IPS DF 19.7 (cell line): ENCODE measurements around the gene SHROOM3.
"Not testable (repeated sequence)": the region's sequence is repeated elsewhere in the genome, so short reads cannot be mapped to it uniquely, and the experiment has no call there.

Experiments
- DNase-seq: peaks from one replicate; pipeline ENCODE4 v3.0.0-alpha.2; 2013; ENCODE audit warnings: low read depth, low spot score

The SHROOM3 gene

DNA sequence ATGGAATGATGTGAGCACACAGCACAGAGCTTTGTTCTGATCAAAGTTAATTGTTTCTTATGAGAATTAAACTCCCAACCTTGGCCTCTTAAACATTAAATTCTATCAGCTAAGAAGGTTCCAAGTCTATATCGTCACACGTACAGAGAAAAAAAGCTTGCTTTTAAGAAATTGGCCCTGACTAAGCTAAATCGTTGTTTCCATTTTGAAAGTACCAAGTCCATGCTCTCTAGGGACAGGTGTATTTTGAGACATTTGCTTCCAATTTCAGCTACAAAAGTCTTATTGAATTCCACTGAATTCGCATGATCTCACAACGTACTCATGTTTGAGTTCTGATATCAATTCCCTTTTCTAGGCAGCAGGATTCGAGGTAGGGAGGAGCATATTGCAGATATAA, 157.4 kb downstream of the SHROOM3 start:
- DNase-seq, result no peak

DNA sequence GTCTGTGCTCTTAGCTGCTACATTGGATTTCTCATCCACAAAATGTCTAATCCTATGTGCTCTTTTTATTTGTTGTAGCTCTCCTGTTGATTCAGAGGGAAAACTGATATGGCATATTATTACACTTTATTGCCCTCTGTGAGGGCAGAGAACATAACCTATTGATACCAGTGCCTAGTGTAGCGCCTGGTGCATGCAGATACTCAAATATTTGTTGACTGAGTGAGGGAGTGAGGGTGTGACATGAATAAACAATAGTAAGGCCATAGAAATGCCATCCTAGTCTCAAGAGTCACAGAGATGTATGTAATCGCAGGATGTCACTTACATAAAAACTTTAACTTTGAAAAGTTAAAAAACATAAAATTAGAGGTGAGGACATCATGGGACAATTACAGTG, 159.1 kb downstream of the SHROOM3 start:
- DNase-seq, result no peak

DNA sequence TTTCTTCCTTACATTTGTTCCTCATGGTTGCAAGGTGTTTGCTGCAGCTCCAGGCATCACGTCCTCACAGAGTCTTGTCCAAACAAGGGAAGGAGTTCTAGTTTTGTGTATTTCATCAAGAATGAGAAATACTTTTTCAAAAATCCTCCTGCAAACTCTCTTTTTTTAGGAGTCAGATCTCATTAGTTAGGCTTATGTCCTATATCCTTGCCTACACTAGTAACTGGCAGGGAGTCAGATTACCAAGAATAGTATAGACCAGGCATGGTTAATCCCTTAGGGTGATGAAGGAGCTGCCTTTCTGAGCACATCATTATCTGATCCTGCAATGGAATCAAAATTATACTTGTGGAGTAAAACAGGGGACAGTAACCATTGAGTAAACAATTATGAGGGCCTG, 160.4 kb downstream of the SHROOM3 start:
- no peak for DNase-seq

GRCh38 chr4:76596713-76597112, 161.7 kb downstream of the SHROOM3 start:
- DNase-seq, result no peak

- no peak for DNase-seq
Measured at GRCh38 chr4:76597423-76597979, 162.5 kb downstream of the SHROOM3 start.

DNA sequence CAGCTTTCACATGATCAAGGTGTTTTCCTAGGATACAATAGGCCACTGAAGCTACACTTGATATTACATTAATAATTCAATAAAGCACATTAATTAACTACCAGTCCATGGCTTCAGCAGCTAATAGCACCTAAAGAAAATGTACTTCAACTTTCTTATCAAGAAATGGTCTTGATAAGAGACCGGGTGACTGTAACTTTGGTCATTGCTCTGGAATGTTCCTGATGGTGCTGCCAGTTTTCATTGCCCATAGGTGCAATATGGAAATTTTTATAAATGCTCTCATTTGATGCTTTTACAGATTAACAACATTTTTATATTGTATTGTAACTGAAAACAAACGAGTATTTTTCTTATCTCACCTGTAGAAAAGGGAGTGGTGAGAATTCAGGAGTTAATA, 165.4 kb downstream of the SHROOM3 start:
- DNase-seq, result no peak

- no peak for DNase-seq
Measured at GRCh38 chr4:76601791-76602190, 166.8 kb downstream of the SHROOM3 start.

DNA sequence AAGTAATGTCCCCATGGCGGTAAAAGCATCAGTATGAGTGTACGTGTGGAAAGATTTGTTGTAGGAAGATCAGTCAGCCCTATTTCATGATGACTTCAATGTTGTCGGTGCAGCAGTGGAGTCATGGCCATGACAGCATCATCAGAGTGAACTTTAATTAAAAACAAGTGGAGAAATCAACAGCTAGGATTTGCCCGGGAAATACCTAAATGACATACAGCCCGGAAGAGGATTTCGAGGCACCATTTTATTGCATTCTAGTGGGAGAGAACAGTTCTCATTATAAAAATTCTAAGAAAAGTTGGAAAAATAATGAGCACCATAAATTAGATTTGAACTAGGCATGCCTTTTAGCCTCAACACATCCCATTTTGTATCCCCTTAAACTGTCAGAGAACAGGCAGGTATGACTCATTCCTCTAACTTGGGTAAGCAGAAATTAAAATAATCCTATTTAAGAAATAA, 170.1 kb downstream of the SHROOM3 start:
- no peak for DNase-seq

DNA sequence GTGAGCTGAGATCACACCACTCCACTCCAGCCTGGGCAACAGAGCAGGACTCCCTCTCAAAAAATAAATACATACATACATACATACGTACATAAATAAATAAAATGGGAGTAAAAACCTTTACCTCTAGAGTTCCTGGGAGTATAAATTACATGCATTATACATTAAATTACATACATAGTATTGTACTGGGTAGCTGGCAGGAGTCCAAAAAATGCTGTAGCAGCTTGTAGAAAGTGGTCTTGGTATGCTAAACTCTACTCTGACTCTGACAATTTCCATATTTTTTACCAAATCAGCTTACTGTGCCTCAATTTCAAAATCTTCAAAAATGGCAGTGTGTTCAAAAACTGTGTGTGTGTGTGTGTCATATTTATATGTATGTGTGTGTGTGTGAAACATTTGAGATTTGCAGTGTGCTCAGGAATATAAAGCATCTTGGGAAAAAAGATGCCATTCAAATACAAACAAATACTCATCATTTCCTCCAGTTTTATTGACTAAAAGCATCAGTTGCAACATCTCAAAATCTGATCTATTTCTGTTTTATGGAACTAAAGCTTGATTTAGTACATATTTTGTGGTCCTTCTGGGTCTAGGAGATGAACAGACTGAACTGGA, 171.7 kb downstream of the SHROOM3 start:
- no peak for DNase-seq

DNA sequence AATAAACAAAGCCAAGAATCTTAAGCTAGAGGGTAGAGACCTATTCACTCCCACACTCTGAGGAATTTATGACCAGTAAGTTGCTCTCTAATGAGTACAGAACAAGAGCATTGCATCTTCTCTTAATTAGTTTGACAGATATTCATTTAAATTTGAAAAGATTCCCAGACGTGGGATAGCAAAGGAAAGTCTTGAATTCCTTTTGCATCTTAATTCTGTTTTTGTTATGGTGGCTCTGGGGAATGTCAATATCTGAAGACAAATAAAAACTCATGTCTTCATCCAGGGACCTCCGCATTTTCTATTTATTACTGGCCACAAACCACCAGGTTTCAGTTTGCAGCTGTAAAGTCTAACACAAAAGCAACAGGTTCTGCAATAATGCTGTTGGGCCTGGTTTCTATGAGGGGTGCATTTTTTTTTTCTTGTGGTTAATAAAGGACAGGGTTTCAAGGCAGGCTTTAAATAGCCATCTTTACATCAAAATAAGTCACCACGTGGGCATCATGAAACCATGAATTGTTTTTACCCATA, 172.3 kb downstream of the SHROOM3 start:
- no peak for DNase-seq

- no peak for DNase-seq
Measured at GRCh38 chr4:76607846-76608245, 172.8 kb downstream of the SHROOM3 start.

DNA sequence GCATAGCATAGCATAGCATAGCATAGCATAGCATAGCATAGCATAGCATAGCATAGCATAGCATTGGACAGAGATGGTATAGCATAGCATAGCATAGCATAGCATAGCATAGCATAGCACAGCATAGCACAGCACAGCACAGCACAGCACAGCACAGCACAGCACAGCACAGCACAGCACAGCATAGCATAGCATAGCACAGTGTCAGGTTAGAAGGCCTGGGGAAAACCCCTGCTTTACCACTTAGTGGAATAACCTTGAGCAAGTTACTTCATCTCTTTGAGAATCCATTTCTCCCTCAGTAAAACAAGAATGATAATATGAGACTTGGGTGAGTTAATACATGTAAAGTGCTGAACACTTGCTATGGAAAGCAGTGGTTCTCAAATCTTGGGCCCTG, 173.5 kb downstream of the SHROOM3 start:
- not testable (repeated sequence) for DNase-seq

DNA sequence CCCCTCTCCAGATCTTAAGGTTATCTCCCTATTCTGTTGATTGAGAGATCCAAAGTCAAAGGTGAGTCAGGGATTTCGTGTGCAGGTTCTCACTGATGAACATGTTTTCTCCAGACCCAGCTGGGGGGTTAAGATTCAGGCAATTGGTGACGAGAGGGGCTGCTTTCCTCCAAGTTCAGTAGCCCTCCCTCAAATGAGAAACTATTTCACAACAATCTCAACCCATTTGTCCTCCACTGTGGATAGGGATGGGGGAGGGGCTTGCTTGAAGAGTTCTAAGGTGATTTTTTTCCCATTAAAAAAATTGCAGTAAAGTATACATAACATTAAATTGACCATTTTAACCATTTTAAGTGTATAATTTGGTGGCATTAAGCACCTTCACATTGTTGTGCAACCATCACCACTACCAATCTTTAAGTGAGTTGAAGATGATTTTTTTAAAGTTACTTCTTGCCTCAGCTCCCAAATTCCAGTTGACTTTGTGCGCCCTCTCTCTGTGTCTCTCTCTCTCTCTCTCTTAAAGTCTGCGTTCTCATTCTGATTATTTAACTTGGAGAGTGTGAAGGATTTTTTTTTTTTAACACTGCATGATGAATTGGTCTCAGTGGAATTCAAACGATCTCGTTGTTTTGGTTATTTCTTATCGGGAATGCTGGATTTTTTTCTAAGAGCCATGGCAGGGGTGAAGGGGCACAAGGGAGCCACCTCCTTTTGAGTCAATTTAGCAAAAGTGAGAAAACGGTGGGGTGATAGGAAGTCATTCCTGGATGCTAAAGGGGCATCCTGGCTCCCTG, 175.9 kb downstream of the SHROOM3 start:
- no peak for DNase-seq

DNA sequence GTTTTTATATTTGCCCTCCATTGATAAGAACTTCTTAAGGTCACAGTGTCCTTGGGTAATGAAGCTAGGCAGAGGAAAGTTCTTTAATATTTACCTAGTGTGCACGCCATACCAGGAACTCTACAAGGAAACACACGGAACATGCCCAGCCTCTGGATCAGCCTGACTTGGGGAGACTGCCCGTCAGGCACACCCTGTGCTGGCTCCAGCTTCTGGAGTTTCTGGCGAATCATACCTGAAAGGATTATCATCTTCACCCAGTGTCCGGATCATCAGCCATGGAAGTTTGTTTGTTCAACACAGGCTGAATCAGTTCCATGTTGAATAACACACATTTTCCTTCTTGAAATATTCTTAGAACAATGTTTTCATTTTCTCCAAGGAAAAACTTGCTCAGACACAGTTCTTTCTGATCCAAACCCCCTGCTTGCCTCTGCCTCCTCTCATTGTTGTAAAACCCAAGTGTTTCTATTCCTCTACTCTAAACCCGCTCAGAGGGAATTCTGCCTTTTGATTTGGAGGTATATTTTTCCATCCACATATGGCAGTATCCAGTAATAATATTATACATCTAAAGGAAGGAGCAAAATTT, 176.7 kb downstream of the SHROOM3 start:
- DNase-seq, result no peak

DNA sequence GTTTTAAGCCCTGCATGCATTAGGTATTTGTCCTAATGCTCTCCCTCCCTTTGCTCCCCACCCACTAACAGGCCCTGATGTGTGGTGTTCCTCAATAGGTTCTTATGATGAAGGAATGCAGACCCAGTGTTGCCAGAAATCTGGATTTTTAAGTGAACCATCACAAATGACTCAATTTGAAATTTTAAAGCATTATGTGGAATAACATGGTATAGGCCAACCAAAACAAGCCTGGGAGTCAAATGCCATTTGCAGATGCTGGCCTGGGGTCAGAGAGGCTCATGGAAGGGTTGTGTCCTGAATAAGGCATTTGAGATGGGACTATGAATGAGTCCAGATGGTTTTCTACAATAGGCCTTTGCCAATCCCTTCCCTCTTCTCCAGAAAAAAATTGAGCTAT, 179.6 kb downstream of the SHROOM3 start:
- DNase-seq, result no peak

- no peak for DNase-seq
Measured at GRCh38 chr4:76615999-76616398, 181.0 kb downstream of the SHROOM3 start.

DNA sequence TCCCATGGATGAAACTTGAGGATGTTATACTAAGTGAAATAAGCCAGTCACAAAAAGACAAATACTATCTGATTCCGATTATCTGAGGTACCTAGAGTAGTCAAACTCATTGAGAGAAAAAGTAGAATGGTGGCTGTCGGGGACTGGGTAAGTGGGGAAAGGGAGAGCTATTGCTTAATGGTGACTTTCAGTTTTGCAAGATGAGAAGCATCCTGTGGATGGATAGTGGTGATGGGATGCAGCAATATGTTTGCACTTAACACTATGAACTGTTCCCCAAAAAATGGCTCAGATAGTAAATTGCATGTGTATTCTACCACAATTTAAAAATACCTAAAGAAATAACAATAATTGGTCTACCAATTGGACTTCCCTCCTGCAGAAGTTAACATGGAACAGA, 181.5 kb downstream of the SHROOM3 start:
- no peak for DNase-seq

DNA sequence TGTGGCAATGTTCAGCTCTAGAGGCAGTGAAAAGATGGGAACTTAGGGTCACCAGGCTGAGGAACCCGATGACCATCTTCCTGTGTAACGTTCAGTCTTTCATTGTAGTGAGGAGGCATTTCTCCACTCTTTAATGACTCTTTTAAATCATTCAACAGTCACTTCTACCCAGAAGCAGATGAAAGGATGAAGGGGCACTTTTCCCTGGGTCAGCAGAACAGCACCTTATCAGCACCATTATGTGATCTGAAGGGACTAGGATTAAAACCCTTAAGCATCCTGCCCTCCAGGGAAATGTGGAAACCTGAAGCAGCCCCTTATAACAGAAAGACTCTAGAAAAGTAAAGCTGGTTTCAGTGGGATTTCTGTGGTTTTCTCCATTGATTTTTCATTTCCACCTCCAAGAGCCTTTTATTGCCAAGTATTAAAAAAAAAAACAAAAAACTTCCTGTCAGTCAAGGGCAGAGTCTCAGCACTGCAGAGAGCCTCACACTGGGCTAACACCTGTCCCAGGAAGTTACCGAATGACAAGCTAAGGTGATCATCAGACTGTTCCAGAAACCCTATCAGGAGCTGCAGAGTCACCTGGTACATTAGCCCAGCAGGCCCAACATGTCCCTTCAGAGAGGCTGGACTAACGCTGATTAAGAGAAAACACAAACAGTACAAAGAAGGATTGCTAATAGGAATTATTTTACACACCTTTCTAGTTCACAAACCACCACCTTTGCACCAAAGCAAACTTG, 185.9 kb downstream of the SHROOM3 start:
- no peak for DNase-seq

- no peak for DNase-seq
Measured at GRCh38 chr4:76622126-76622525, 187.1 kb downstream of the SHROOM3 start.

DNA sequence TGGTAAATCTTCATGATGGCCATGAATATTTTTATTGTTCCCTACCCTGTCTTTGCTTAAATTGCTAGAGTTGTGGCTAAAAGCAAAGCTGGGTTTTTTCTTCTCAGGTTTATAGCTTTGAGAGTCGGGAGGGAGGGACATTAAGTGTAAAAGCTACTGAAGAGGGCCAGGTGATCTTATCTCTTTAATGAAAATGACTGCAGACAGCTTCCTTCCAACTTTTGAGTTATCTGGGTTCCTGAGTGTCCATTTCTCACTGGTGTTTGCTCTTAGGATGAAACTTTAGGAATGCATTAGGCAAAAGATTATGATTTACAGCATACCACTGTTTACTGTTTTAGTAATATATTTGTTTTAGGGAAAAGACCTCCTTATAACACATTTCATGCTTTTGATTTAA, 187.7 kb downstream of the SHROOM3 start:
- DNase-seq, result no peak

GRCh38 chr4:76623217-76624045, 188.4 kb downstream of the SHROOM3 start:
- DNase-seq, result no peak
